DMS 273 treated with DMSO at 0.1 percent for 48 hours (cell line): ENCODE measurements around the gene IGFBP6.
"Not testable (repeated sequence)": the region's sequence is repeated elsewhere in the genome, so short reads cannot be mapped to it uniquely, and the experiment has no call there.

Experiments
- DNase-seq: peaks from one replicate; lab custom pipeline; 2025; lab: John Stamatoyannopoulos, UW

The IGFBP6 gene

GRCh38 chr12:53096759-53097158 is 708 bp upstream of the IGFBP6 start:
- DNase-seq: no peak

- no peak for DNase-seq
These were observed 282 bp upstream of the IGFBP6 start for GRCh38 chr12:53097207-53097563.

- DNase-seq: no peak
These were observed 1.0 kb downstream of the IGFBP6 start for GRCh38 chr12:53098354-53098981.

- peak; percentile 17 for DNase-seq
These were observed 1.8 kb downstream of the IGFBP6 start for GRCh38 chr12:53099071-53099882.

- DNase-seq: no peak
These were observed 3.1 kb downstream of the IGFBP6 start for GRCh38 chr12:53100466-53101151.

- no peak for DNase-seq
These were observed 3.8 kb downstream of the IGFBP6 start for GRCh38 chr12:53101266-53101665.

- no peak for DNase-seq
These were observed 4.7 kb downstream of the IGFBP6 start for GRCh38 chr12:53101931-53102781.

GRCh38 chr12:53102883-53103807 is 5.7 kb downstream of the IGFBP6 start, which contains the start of gene SOAT2:
SOAT2 (plus strand) TSS chr12:53103486; CDS start chr12:53103578, 92 bp downstream.
- no peak for DNase-seq

GRCh38 chr12:53103860-53104305 is 6.4 kb downstream of the IGFBP6 start:
- DNase-seq: no peak

GRCh38 chr12:53105256-53105655 is 7.8 kb downstream of the IGFBP6 start:
- DNase-seq: no peak

GRCh38 chr12:53105712-53106439 is 8.4 kb downstream of the IGFBP6 start:
- no peak for DNase-seq

- DNase-seq: no peak
These were observed 9.7 kb downstream of the IGFBP6 start for GRCh38 chr12:53107122-53107521.

GRCh38 chr12:53112431-53112830 is 15.0 kb downstream of the IGFBP6 start:
- not testable (repeated sequence) for DNase-seq

- no peak for DNase-seq
These were observed 15.8 kb downstream of the IGFBP6 start for GRCh38 chr12:53113136-53113705.

- DNase-seq: no peak
These were observed 16.5 kb downstream of the IGFBP6 start for GRCh38 chr12:53113951-53114350.

GRCh38 chr12:53115112-53115890 is 17.8 kb downstream of the IGFBP6 start:
- DNase-seq: no peak

- no peak for DNase-seq
These were observed 18.6 kb downstream of the IGFBP6 start for GRCh38 chr12:53115891-53116648.

- DNase-seq: no peak
These were observed 21.4 kb downstream of the IGFBP6 start for GRCh38 chr12:53118751-53119300.
